Mesenteric fat pad (tissue), 1 donor: ENCODE measurements around the gene WNT8B. TPM values are rescaled to one million over a fixed set of nuclear protein-coding genes. Genes with fewer than 3 reads are reported as not detected.

Experiments used
- DNase-seq: peaks from one replicate; pipeline ENCODE4 v3.0.0-alpha.2; 2020; ENCODE audit warnings: low spot score
- long read RNA-seq: library from polyadenylated mRNA; unstranded; transcript quantifications from one replicate; pipeline ENCODE4 v2.0.0, GENCODE V29; 2020
- total RNA-seq: library from RNA; stranded (reverse); fragmentation: NEBNext Ultra II Directional; extraction: Animal tissue kit (Norgen Biotek cat#: 25700); gene quantifications from one replicate; pipeline ENCODE4 v1.2.1, GENCODE V29; 2021
- donor health status: DM: yes; HTN: yes; CAD: no.

WNT8B gene, protein sequence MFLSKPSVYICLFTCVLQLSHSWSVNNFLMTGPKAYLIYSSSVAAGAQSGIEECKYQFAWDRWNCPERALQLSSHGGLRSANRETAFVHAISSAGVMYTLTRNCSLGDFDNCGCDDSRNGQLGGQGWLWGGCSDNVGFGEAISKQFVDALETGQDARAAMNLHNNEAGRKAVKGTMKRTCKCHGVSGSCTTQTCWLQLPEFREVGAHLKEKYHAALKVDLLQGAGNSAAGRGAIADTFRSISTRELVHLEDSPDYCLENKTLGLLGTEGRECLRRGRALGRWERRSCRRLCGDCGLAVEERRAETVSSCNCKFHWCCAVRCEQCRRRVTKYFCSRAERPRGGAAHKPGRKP
- not detected for total RNA-seq
- long read RNA-seq = 0 reads

DNA sequence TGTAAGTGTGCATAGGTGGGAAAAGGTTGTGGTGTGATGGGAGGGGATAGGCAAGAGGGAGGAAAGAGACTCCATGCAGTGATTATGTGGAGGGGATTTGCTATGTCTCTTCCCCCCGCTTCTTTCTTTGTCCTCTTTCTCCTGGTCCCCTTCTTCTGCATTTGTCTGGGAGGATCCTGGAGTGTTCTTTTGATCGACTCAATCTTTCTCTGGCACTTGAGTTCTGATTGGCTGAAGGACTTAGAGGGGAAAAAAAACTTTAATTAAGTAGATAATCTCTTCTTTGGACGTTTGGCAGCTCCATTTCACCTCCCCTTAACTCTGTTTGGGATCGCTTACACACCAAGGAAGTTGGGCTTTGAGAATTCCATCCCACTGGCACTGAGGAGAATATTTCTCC is at the start of gene WNT8B:
Gene WNT8B, plus strand, starts transcription at position 301 of the 400 bp plus-strand sequence. CDS start 160 bp downstream, outside the sequence.
- no peak for DNase-seq

DNA sequence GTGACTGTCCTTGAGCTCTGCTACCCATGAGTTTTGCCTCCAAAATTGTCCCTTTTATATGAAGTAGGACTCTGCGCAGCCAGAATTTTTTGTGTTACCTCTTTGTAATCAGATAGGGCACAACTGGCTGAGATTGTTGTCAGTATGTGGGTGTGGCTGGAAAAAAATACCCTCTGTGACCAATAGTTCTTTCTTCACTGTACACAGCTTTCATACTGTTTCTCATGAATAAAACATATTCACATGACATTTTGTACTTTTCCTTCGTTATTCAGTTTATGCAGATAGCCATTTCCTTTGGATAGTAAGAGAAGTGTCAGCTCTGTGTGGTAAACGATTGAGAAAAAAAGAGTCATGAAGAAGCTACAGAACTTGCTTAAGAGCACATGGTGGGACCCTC is 49.6 kb upstream of the WNT8B start:
- DNase-seq = no peak

DNA sequence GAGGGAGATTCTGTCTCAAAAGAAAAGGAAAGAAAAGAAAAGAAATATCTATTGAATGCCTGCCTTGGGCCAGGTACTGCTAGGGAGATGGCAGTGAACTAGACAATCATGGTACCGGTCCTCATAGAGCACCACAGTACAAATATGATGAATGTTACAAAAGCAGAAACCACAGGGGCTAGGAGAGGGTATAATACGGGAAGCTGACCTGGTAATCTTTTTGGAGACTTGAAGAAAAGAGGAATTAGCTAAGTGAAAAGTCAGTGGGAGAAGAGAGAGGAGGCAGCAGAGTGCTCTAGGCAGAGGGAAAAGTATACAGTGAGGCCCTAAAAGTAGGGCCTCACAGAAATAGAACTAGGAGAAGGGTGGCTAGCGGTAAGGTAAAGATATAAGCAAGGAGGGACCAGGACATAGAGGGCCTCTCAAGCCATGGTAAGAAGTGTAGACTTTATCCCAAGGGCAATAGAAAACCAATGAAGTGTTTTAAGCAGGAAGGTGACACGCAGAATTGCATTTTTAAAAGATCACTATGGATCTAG is 42.8 kb upstream of the WNT8B start:
- no peak for DNase-seq

- no peak for DNase-seq
Measured at GRCh38 chr10:100427374-100427773, 35.4 kb upstream of the WNT8B start.

- DNase-seq = peak; percentile 94
Measured at GRCh38 chr10:100433253-100434240, 29.3 kb upstream of the WNT8B start.

DNA sequence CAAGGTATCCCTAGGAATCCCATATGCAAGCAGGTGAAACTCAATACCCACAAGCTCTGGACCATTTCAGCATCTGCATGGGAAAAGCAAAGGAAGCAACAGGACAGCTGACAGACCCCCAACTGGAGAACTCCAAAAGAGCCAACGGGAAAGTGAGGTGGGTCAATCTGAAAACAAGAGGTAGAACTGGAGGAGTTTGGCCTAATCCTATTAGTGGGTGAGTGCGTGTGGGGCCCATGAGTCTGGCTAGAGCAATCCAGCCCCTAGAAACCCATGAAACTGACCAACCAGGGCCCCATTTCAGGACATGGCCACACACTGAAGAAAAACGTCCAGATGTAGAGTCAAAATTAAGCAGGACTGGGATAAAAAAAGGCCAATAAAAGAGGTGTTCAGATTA is 26.6 kb upstream of the WNT8B start:
- DNase-seq = no peak

GRCh38 chr10:100438674-100439315 is 24.0 kb upstream of the WNT8B start:
- DNase-seq = no peak

GRCh38 chr10:100442548-100442947 is 20.3 kb upstream of the WNT8B start:
- DNase-seq = no peak

- no peak for DNase-seq
Measured at GRCh38 chr10:100446130-100446761, 16.6 kb upstream of the WNT8B start.

DNA sequence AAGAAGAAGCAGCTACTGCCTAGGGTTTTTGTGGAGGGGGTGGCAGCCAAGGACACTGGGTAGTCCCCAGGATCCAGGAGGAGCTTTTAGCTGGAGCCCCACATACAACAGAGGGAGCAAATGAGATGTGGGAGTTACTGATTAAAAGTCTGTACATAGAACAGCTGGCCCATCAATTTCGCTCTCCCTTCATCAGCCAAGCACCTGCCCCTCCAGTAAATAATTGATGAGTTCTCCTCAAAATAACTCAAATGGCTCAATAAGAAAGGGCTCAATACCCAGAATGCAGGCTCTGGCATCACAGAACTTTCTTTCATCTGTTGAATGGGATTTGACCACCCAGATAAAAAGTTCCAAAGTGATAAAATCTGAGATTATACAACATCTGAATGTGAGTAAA is 15.1 kb upstream of the WNT8B start:
- no peak for DNase-seq

DNA sequence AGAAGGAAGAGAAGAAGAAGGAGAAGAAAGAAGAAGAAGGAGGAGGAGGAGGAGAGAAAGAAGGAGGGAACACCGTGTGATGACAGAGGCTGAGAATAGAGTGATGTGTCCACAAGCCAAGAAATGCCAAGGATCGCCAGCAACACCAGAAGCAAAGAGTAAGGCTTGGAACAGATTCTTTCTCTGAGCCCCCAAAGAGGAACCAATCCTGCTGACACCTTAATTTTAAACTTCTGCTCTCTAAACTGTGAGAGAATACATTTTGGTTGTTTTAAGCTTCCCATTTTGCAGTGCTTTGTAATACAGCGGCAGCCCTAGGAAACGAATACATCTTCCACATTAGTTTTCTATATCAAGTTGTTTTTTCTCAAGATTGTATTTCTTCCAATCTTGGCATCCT is 13.9 kb upstream of the WNT8B start:
- DNase-seq = no peak

DNA sequence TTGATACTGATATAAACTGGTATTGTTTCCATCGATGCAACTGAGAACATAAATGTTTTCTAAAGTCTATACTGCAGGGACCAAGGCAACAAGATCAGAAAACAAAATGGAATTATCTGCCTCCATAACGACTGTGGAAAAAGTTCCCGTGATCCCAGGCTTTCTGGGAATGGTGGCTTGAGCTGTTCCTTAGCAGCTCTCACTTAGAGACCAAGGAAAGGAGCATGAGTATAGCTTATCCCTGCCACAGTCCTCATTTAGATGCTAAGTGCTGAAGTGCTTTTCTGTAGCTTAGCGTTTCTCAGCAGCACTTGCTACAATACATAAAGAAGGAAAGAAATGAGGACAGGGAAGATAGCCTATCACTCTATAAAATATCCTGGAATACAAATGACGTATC is 5.5 kb downstream of the WNT8B start:
- DNase-seq = no peak

DNA sequence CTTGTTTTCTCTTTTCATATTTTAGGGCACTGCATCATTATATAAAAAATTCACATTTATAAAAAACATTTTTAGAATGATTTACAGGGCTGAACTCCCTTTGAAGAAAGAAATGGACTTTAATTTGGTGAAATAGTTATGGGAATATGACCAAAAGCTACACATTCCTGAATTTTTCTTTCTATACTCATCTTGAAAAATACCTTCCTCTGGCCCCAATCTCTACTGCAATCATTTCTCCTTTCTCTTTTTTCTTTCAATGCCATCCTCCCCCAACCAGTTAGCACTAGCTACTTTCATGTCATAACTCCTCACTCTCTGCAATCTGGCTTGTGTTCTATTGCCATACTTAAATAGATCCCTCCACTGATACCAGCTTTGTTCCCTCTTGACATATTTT is 6.2 kb downstream of the WNT8B start:
- no peak for DNase-seq

DNA sequence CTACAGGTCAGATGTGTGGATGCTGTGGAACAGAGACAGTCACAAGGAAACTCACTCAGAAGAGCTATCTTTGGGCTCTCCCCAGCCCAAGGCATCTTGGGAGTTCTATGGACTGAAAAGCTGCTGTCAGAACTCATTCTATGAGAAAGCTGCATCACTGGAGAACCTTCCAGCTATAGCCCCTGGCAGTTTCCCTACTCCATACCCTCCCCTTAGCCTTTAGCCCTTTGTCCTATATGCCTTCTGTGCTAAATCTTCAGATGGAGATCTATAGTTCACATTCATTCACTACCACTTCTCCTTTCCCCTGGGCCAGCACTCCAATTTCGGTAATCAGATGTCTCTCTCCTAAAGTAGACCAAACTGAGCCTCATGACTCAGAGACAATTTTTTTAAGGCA is 6.9 kb downstream of the WNT8B start:
- DNase-seq = no peak

- DNase-seq = no peak
Measured at GRCh38 chr10:100470367-100470766, 7.6 kb downstream of the WNT8B start.

- no peak for DNase-seq
Measured at GRCh38 chr10:100477970-100478369, 15.2 kb downstream of the WNT8B start.

DNA sequence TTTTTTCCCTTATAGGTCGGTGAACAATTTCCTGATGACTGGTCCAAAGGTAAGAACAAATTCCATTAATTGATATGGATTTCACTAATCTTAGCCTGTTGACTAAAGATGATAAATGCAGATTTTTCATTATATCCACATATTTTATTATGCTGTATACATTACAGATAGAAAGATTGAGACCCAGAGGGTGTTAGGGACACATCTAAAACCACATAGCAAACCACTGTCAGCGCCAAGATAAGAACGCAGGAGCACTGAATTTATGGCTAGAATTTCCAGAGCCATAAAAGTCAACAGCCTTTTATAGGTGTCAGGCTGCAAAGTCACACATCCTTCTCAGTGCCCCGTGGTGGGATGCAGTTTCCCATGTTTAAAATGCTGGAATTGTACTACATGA is 16.2 kb downstream of the WNT8B start:
- no peak for DNase-seq

- DNase-seq = no peak
Measured at GRCh38 chr10:100480002-100480401, 17.2 kb downstream of the WNT8B start.

- DNase-seq = no peak
Measured at GRCh38 chr10:100481462-100482081, 18.8 kb downstream of the WNT8B start.

GRCh38 chr10:100482181-100482833 is 19.5 kb downstream of the WNT8B start:
- DNase-seq = no peak
